ENCODE data around the gene PNKP.
A peak's percentile ranks its signal among the peaks of the same experiment; 100 is the strongest.

PNKP gene

GRCh38 chr19:49857061-49857837 is 10.1 kb downstream of the PNKP start:
- no peak for DNase-seq

- DNase-seq = no peak
Measured at GRCh38 chr19:49856574-49857021, 10.8 kb downstream of the PNKP start.

GRCh38 chr19:49855676-49856573 is 11.5 kb downstream of the PNKP start:
- DNase-seq = no peak

DNA sequence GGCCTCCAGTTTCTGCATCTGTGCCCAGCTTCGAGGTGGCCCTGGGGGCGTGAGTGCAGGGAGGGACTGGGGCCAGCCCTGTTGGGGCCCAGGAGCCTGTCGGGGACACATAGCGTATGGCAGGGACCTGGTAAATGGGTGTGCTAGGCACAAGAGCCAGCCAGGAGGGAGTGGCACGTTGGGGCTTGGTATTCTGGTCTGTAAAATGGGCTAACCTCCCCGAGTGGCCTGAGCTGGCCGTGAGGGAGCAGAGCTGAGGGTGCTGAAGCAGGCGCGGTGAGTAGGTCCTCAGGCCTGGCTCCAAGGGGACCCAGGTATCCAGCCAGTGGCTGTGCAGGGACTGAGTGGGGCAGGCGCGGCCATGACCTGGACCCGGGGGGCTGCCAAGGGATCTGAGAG is 12.1 kb downstream of the PNKP start:
- no peak for DNase-seq

GRCh38 chr19:49854378-49855263 is 12.8 kb downstream of the PNKP start:
- no peak for DNase-seq

DNA sequence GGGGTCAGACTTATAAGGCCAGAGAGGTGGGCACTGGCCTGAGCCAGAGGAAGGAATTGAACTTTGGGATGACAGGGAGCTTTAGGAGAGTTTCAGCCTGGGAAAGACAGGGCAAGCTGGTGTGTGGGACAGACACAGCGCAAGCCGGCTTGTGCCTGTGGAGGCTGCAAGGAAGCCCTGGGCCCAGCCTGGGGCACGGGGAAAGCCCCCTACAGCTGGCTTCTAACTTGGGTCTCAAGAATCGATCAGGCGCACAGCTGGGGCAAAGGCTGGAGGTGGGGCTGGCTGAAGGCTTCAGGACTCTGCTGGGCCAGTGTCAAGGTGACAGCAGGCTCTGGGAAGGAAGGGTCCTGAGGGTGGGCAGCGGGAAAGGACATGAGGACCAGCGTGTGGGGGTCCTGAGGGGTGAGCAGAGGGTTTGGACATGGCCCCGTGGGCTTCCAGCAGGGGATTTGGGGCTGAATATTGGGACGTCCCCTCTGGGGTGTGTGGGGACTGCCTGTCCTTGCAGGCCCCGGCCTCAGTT is 13.5 kb downstream of the PNKP start:
- no peak for DNase-seq

DNA sequence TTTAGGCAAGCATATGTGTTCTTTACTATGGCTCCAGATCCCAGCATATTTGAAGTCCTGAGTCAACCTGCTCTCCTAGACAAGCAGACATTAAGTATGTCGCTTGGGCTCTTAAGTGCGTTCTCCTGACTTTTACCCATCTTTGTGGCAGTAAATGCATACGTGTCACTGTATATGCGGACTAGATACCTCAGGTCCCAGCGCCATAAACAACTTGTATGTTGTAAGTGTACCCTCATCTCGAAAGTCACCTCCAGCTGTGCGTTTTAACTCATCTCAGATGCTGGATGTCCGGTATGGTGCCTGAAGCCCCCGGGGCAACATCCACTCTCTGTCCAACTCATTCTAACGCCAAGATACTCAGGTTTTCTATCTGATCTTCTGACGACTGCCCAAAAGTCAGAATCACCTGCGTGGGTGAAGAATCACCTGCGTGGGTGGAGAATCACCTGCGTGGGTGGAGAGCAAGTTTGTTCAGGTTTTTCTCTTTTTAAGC is 14.7 kb downstream of the PNKP start:
- no peak for DNase-seq

- DNase-seq = peak; percentile 46
Measured at GRCh38 chr19:49851456-49852259, 15.7 kb downstream of the PNKP start.

GRCh38 chr19:49850487-49851342 is 16.7 kb downstream of the PNKP start, which contains the start of gene PTOV1:
TSS of gene PTOV1 (plus strand) at chr19:49851159.
- peak; percentile 88 for DNase-seq

- DNase-seq = no peak
Measured at GRCh38 chr19:49850221-49850486, 17.2 kb downstream of the PNKP start.

DNA sequence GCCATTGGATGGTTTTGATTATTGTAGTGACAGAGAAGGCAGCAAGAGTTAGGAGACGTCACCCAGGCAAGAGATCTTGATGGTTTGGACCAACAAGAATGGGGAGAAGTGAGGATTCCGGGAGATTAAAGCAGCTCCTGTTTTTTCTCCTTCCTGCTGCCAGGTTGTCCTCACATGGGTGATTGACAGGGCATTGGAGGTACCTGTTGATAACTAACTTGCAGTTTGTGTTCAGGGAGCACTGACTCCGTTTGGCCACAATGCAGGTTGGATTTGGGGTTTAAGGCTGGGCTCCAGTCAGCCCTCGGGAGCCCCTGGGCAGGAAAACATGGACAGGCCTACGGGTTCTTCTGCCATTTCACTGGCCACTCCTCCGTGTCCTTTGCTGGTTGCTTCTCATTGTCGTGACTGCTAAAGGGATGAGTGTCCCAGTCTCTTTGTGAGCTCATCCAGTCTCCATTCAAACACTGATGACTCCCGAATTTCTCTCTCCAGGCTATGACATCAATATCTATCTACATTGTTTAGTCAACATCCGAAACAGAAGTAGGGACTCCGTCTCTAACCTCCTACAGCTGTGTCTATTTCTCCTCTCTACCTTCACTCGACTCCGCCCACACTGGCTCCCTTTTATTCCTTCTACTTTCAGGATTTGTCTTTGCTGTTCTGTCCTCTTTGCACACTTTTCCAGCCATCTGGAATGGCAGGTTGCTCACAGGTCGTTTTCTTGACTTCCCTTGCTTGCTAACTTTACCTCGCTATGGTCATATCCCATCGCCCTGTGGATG is 17.7 kb downstream of the PNKP start:
- DNase-seq = no peak

DNA sequence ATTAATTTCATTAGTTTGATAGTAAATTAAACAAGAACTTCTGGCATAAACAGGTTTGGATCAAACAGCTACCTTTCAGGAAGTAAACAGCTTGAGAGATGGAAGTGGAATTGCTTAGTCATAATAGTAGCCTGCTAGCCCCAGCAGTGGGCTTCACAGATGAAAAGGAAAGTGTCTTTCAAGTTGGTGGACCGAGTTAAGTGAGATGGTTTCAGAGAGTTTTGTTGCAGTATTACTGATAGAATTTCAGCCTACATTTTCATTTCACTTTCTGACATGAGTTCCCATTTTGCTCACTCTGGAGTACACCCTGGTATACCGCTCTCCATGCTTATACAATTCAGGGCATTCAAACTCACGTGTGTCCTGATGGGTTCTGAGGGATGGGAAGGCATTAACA is 18.4 kb downstream of the PNKP start:
- DNase-seq = no peak

- no peak for DNase-seq
Measured at GRCh38 chr19:49847731-49848696, 19.4 kb downstream of the PNKP start.

GRCh38 chr19:49846408-49846807 is 21.0 kb downstream of the PNKP start:
- DNase-seq = no peak

DNA sequence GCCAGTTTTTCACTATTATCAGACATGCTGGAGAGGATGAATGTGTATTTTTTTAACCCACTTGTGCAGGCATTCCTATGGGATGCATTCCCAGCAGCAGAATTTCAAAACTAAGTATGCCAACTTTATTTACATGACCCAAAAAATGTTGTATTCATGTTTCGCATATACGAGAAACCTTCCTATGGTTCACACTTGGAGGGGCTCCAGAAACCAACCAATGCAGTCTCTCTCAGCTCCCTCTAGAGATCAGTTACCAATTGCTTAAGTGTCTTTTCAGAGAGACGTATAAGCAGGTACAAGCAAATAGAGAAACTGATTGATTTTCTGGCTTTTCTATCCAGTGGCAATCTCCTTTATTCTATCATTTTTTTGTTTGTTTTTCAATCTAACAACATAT is 22.0 kb downstream of the PNKP start:
- no peak for DNase-seq

GRCh38 chr19:49844138-49845095 is 23.0 kb downstream of the PNKP start:
- no peak for DNase-seq

DNA sequence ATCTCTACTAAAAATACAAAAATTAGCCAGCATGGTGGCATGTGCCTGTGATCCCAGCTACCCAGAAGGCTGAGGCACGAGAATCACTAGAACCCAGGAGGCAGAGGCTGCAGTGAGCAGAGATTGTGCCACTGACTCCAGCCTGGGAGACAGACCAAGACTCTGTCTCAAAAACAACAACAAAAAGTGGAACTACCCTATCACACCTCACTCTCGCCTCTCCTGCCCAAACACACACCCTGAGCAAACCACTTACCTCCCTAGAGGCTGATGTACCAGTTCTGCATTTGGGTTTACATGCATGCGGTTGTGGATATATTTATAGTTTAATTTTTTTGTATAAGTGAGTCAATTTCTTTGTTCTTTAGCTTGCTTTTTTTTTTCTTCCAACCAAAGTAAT is 24.1 kb downstream of the PNKP start:
- no peak for DNase-seq
